OCI-LY7 (cell line): ENCODE results near the gene SLC35F2. TPM values are rescaled to one million over a fixed set of nuclear protein-coding genes. Genes with fewer than 3 reads are reported as not detected.

Experiments
- BruUV-seq: library from RNA; stranded (reverse); fragments of 400-500 nt; replicated peaks from 2 replicates; lab custom pipeline; 2021; lab: Mats Ljungman, UMichigan
- CTCF ChIA-PET: fragments of 300-600 bp; sonication (Branson Sonifier 250); formaldehyde crosslinking; loops from one replicate; lab custom pipeline; 2022; ENCODE audit warnings: antibody characterized with exemption; ENCODE audit not compliant: unreplicated experiment; lab: Charles Lee
- POLR2A ChIA-PET: fragments of 300-600 bp; sonication (Branson Sonifier 250); formaldehyde crosslinking; loops from one replicate; lab custom pipeline; 2022; ENCODE audit warnings: antibody characterized with exemption; lab: Charles Lee
- DNase-seq: peaks from one replicate; pipeline ENCODE4 v3.0.0-alpha.2; 2015; ENCODE audit warnings: low spot score
- H2AFZ ChIP-seq: fragments of 200-600 bp; sonication (generic), shearing (Covaris generic); 2 replicates; pipeline ENCODE4 v1.6.1; 2014; ENCODE audit warnings: mild to moderate bottlenecking, antibody characterized with exemption, low read length, moderate library complexity
- H3K27ac ChIP-seq: fragments of 200-600 bp; sonication (generic); 2 replicates; pipeline ENCODE4 v1.5.1; 2014; ENCODE audit warnings: mixed run types, low read depth, mild to moderate bottlenecking, moderate library complexity, low read length, inconsistent platforms; ENCODE audit not compliant: poor library complexity, severe bottlenecking
- H3K36me3 ChIP-seq: fragments of 200-600 bp; sonication (generic); 2 replicates; pipeline ENCODE4 v1.6.1; 2014; ENCODE audit warnings: mild to moderate bottlenecking, antibody characterized with exemption, low read length, moderate library complexity, mixed read lengths; ENCODE audit not compliant: insufficient read depth
- H3K4me1 ChIP-seq: fragments of 200-600 bp; sonication (generic); 2 replicates; pipeline ENCODE4 v1.5.1; 2014; ENCODE audit warnings: mild to moderate bottlenecking, low read length; ENCODE audit not compliant: insufficient read depth, poor library complexity, severe bottlenecking
- H3K4me2 ChIP-seq: fragments of 200-600 bp; sonication (generic); 2 replicates; pipeline ENCODE4 v1.6.1; 2014; ENCODE audit warnings: mild to moderate bottlenecking, low read length
- H3K4me3 ChIP-seq: fragments of 200-600 bp; sonication (generic); 2 replicates; pipeline ENCODE4 v1.5.1; 2014; ENCODE audit warnings: mild to moderate bottlenecking, low read depth, low read length; ENCODE audit not compliant: poor library complexity, severe bottlenecking
- H3K79me2 ChIP-seq: fragments of 200-600 bp; sonication (generic); 2 replicates; pipeline ENCODE4 v1.6.1; 2016; ENCODE audit warnings: low read depth, mild to moderate bottlenecking, low read length, moderate library complexity, mixed read lengths; ENCODE audit not compliant: insufficient read depth
- H3K9me2 ChIP-seq: fragments of 200-600 bp; sonication (generic); 2 replicates; pipeline ENCODE4 v1.6.1; 2016; ENCODE audit warnings: mild to moderate bottlenecking, low read length, mixed read lengths; ENCODE audit not compliant: insufficient read depth
- H3K9me3 ChIP-seq: fragments of 200-600 bp; sonication (generic); 2 replicates; pipeline ENCODE4 v1.6.1; 2014; ENCODE audit warnings: mild to moderate bottlenecking, mixed run types, low read length, mixed read lengths
- H4K20me1 ChIP-seq: fragments of 200-600 bp; sonication (generic); 2 replicates; pipeline ENCODE4 v1.6.1; 2014; ENCODE audit warnings: mild to moderate bottlenecking, antibody characterized with exemption, low read length, moderate library complexity, mixed read lengths; ENCODE audit not compliant: insufficient read depth
- CTCF ChIP-seq: fragments of 200-600 bp; sonication (generic); conservative IDR thresholded peaks from 2 replicates; pipeline ENCODE4 v1.5.1; 2014; ENCODE audit warnings: mild to moderate bottlenecking, antibody characterized with exemption, low read length, moderate library complexity, mixed read lengths
- EZH2phosphoT487 ChIP-seq: fragments of 200-600 bp; sonication (generic); IDR thresholded peaks from 2 replicates; pipeline ENCODE4 v1.6.1; 2018; ENCODE audit warnings: low read depth, borderline replicate concordance, mild to moderate bottlenecking, mixed run types, antibody characterized with exemption, low read length, moderate library complexity, mixed read lengths
- intact Hi-C: fragments of 100-400 bp; cut with micrococcal nuclease; formaldehyde crosslinking; loops from one replicate; pipeline ENCODE4 v1.10.0; 2022; ENCODE audit not compliant: unreplicated experiment
- total RNA-seq, 2 experiments: library from RNA; depleted of rRNA in 1 of 2; stranded (reverse); fragments of >200 nt in 1 of 2; shearing (Covaris generic) in 1 of 2; gene quantifications; 2 replicates each; pipeline ENCODE4 v1.2.3, GENCODE V29; 2014 to 2022

Gene SLC35F2
- total RNA-seq, 2 experiments from 2014 or later: 21.1 to 23.3 TPM

GRCh38 chr11:107751082-107751481 lies 107.5 kb downstream of the SLC35F2 start:
- H3K36me3 ChIP-seq: no peaks in the 10 kb centered on the region
- H3K4me3 ChIP-seq: no peak overlapping the region
- no peaks in the 10 kb centered on the region for H4K20me1 ChIP-seq
- no peak overlapping the region for H3K4me2 ChIP-seq
- intact Hi-C loops: no loop called here
- POLR2A ChIA-PET: no interaction called here
- H3K9me2 ChIP-seq: no peaks in the 10 kb centered on the region
- H3K27ac ChIP-seq: no peak overlapping the region
- CTCF ChIA-PET: no interaction called here
- H3K4me1 ChIP-seq: no peaks in the 10 kb centered on the region
- no peak overlapping the region for H2AFZ ChIP-seq
- DNase-seq: no peak
- no peaks in the 10 kb centered on the region for H3K79me2 ChIP-seq
- TF ChIP-seq CTCF (no peak), EZH2phosphoT487 (no peak)
- no peaks in the 10 kb centered on the region for H3K9me3 ChIP-seq
- no TSS peak for BruUV-seq

GRCh38 chr11:107750313-107750712 lies 108.3 kb downstream of the SLC35F2 start:
- no peaks in the 10 kb centered on the region for H3K9me2 ChIP-seq
- no peak overlapping the region for H3K27ac ChIP-seq
- TF ChIP-seq CTCF: no peak
- TF ChIP-seq EZH2phosphoT487: no peak
- H3K36me3 ChIP-seq: no peaks in the 10 kb centered on the region
- intact Hi-C loops: no loop called here
- no peak overlapping the region for H2AFZ ChIP-seq
- CTCF ChIA-PET: no interaction called here
- no peaks in the 10 kb centered on the region for H4K20me1 ChIP-seq
- H3K79me2 ChIP-seq: no peaks in the 10 kb centered on the region
- H3K9me3 ChIP-seq: no peaks in the 10 kb centered on the region
- no peak for DNase-seq
- no TSS peak for BruUV-seq
- H3K4me3 ChIP-seq: no peak overlapping the region
- no peaks in the 10 kb centered on the region for H3K4me1 ChIP-seq
- POLR2A ChIA-PET: no interaction called here
- no peak overlapping the region for H3K4me2 ChIP-seq

- no peak overlapping the region for H3K27ac ChIP-seq
- ChIA-PET POLR2A (no interaction called here), CTCF (no interaction called here)
- no peaks in the 10 kb centered on the region for H3K79me2 ChIP-seq
- no peaks in the 10 kb centered on the region for H3K9me3 ChIP-seq
- no peak for DNase-seq
- no peak overlapping the region for H2AFZ ChIP-seq
- no peak for TF ChIP-seq CTCF
- TF ChIP-seq EZH2phosphoT487: no peak
- no peaks in the 10 kb centered on the region for H3K9me2 ChIP-seq
- intact Hi-C loops: no loop called here
- H3K4me3 ChIP-seq: no peak overlapping the region
- no TSS peak for BruUV-seq
- H3K4me1 ChIP-seq: no peaks in the 10 kb centered on the region
- no peaks in the 10 kb centered on the region for H4K20me1 ChIP-seq
- H3K36me3 ChIP-seq: no peaks in the 10 kb centered on the region
- no peak overlapping the region for H3K4me2 ChIP-seq
Observed at GRCh38 chr11:107747622-107748021, 111.0 kb downstream of the SLC35F2 start.
